ENCODE results near the gene DDX18.

DNA sequence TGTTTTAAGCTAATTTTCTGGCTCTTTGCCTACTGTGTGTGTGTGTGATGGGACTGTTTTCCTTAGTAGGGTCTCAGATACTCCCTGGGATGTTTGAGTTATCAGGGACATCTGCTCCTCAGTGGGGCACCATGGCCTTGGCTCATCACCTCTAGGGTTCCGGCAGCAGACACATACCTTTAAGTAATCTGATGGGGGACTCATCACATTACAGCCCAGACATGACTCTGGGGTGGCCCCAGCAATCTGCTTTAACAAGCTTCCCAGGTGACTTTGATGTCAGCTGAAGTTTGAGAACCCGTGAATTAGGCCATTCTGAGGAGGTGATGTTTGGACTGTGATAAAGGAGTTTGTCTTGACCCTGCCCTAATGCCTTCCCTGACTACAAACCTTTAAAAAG is 38.8 kb downstream of the DDX18 start:
- TF ChIP-seq, protein P1, sequence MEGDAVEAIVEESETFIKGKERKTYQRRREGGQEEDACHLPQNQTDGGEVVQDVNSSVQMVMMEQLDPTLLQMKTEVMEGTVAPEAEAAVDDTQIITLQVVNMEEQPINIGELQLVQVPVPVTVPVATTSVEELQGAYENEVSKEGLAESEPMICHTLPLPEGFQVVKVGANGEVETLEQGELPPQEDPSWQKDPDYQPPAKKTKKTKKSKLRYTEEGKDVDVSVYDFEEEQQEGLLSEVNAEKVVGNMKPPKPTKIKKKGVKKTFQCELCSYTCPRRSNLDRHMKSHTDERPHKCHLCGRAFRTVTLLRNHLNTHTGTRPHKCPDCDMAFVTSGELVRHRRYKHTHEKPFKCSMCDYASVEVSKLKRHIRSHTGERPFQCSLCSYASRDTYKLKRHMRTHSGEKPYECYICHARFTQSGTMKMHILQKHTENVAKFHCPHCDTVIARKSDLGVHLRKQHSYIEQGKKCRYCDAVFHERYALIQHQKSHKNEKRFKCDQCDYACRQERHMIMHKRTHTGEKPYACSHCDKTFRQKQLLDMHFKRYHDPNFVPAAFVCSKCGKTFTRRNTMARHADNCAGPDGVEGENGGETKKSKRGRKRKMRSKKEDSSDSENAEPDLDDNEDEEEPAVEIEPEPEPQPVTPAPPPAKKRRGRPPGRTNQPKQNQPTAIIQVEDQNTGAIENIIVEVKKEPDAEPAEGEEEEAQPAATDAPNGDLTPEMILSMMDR (IDR thresholded peaks at IDR 0.05): no peak
- no peak for TF ChIP-seq POLR2A (IDR thresholded peaks at IDR 0.05)

Data from uterus (tissue), 2 donors.